ES-I3 (cell line): ENCODE measurements around the gene MAPK9.

Experiments
- H3K36me3 ChIP-seq: 2 replicates; pipeline ENCODE4 v1.6.1; 2013; ENCODE audit warnings: mild to moderate bottlenecking, low read length, control low read depth, moderate library complexity; ENCODE audit not compliant: insufficient read depth
- H3K4me1 ChIP-seq: 2 replicates; pipeline ENCODE4 v1.6.1; 2013; ENCODE audit warnings: mild to moderate bottlenecking, control low read depth, low read length; ENCODE audit not compliant: insufficient read depth
- H3K9ac ChIP-seq: 2 replicates; pipeline ENCODE4 v1.6.1; 2013; ENCODE audit warnings: low read depth, mild to moderate bottlenecking, low read length, moderate library complexity
- H3K9me3 ChIP-seq: 2 replicates; pipeline ENCODE4 v1.6.1; 2013; ENCODE audit warnings: mild to moderate bottlenecking, low read length, moderate library complexity; ENCODE audit not compliant: control insufficient read depth, insufficient read depth

MAPK9 gene

GRCh38 chr5:180330810-180331646, 39.1 kb upstream of the MAPK9 start:
- Histone ChIP-seq H3K9me3 (no peaks in the 10 kb centered on the region), H3K9ac (no peak overlapping the region), H3K36me3 (peaks cover 48% of the 10 kb centered on the region), H3K4me1 (peaks cover 18% of the 10 kb centered on the region)

GRCh38 chr5:180330270-180330648, 38.4 kb upstream of the MAPK9 start:
- H3K36me3 ChIP-seq: peaks cover 46% of the 10 kb centered on the region
- no peak overlapping the region for H3K9ac ChIP-seq

GRCh38 chr5:180329606-180330269, 37.9 kb upstream of the MAPK9 start:
- no peaks in the 10 kb centered on the region for H3K9me3 ChIP-seq
- H3K4me1 ChIP-seq: peaks cover 18% of the 10 kb centered on the region
- H3K9ac ChIP-seq: no peak overlapping the region
- peaks cover 46% of the 10 kb centered on the region for H3K36me3 ChIP-seq

More at GRCh38 chr5:180330270-180330648, 38.4 kb upstream of the MAPK9 start:
- H3K4me1 ChIP-seq: peaks cover 18% of the 10 kb centered on the region
- H3K9me3 ChIP-seq: no peaks in the 10 kb centered on the region

GRCh38 chr5:180329138-180329435, 37.2 kb upstream of the MAPK9 start:
- H3K36me3 ChIP-seq: peaks cover 48% of the 10 kb centered on the region
- H3K9me3 ChIP-seq: no peaks in the 10 kb centered on the region
- H3K9ac ChIP-seq: no peak overlapping the region
- H3K4me1 ChIP-seq: peaks cover 20% of the 10 kb centered on the region

- no peak overlapping the region for H3K9ac ChIP-seq
- H3K36me3 ChIP-seq: peaks cover 50% of the 10 kb centered on the region
- no peaks in the 10 kb centered on the region for H3K9me3 ChIP-seq
- peaks cover 20% of the 10 kb centered on the region for H3K4me1 ChIP-seq
Observed at GRCh38 chr5:180328296-180329137, 36.6 kb upstream of the MAPK9 start.

- Histone ChIP-seq H3K36me3 (peaks cover 58% of the 10 kb centered on the region), H3K9me3 (no peaks in the 10 kb centered on the region), H3K9ac (no peak overlapping the region), H3K4me1 (peaks cover 20% of the 10 kb centered on the region)
Observed at GRCh38 chr5:180326989-180327565, 35.2 kb upstream of the MAPK9 start.

GRCh38 chr5:180324601-180324950, 32.7 kb upstream of the MAPK9 start:
- H3K4me1 ChIP-seq: peaks cover 2% of the 10 kb centered on the region; the same call in 1 of the 2 replicates
- H3K9me3 ChIP-seq: no peaks in the 10 kb centered on the region
- peaks cover 46% of the 10 kb centered on the region for H3K36me3 ChIP-seq
- H3K9ac ChIP-seq: no peak overlapping the region

- Histone ChIP-seq H3K9ac (no peak overlapping the region), H3K9me3 (no peaks in the 10 kb centered on the region), H3K36me3 (peaks cover 46% of the 10 kb centered on the region), H3K4me1 (peaks cover 2% of the 10 kb centered on the region; the same call in 1 of the 2 replicates)
Observed at GRCh38 chr5:180323941-180324600, 32.2 kb upstream of the MAPK9 start.

- peaks cover 51% of the 10 kb centered on the region for H3K36me3 ChIP-seq
- peaks cover 2% of the 10 kb centered on the region; the same call in 1 of the 2 replicates for H3K4me1 ChIP-seq
- no peaks in the 10 kb centered on the region for H3K9me3 ChIP-seq
- H3K9ac ChIP-seq: no peak overlapping the region
Observed at GRCh38 chr5:180323160-180323559, 31.3 kb upstream of the MAPK9 start.

GRCh38 chr5:180318456-180319089, 26.7 kb upstream of the MAPK9 start:
- Histone ChIP-seq H3K9ac (no peak overlapping the region), H3K4me1 (peaks cover 7% of the 10 kb centered on the region; the same call in 1 of the 2 replicates), H3K36me3 (peaks cover 22% of the 10 kb centered on the region), H3K9me3 (no peaks in the 10 kb centered on the region)

GRCh38 chr5:180316586-180316985, 24.7 kb upstream of the MAPK9 start:
- H3K4me1 ChIP-seq: peaks cover 7% of the 10 kb centered on the region; the same call in 1 of the 2 replicates
- H3K9me3 ChIP-seq: no peaks in the 10 kb centered on the region
- H3K9ac ChIP-seq: no peak overlapping the region
- H3K36me3 ChIP-seq: peaks cover 14% of the 10 kb centered on the region; the same call in 1 of the 2 replicates

- H3K36me3 ChIP-seq: peaks cover 13% of the 10 kb centered on the region; the same call in 1 of the 2 replicates
Observed at GRCh38 chr5:180315762-180316212, 23.9 kb upstream of the MAPK9 start.

More at GRCh38 chr5:180315762-180316212, 23.9 kb upstream of the MAPK9 start:
- Histone ChIP-seq H3K9me3 (no peaks in the 10 kb centered on the region), H3K4me1 (peaks cover 7% of the 10 kb centered on the region; the same call in 1 of the 2 replicates), H3K9ac (no peak overlapping the region)
